GM23338 (cell line): ENCODE data around the gene TSPEAR. TPM values are rescaled to one million over a fixed set of nuclear protein-coding genes. Genes with fewer than 3 reads are reported as not detected.

ENCODE experiments used
- ATAC-seq: fragments of 200-7000 bp; cut with Tn5 transposase; 3 replicates; pipeline ENCODE4 v1.9.1; 2020
- DNase-seq: peaks from one replicate; pipeline ENCODE4 v3.0.0-alpha.2; 2015; ENCODE audit warnings: low spot score
- H2AFZ ChIP-seq: fragments of 200-600 bp; sonication (generic); 2 replicates; pipeline ENCODE4 v1.8.0; 2016; ENCODE audit warnings: antibody characterized with exemption, mild to moderate bottlenecking, moderate library complexity
- H3F3A ChIP-seq: fragments of 200-600 bp; sonication (generic); replicated peaks from 2 replicates; pipeline ENCODE4 v1.8.0; 2017; ENCODE audit warnings: antibody characterized with exemption, mixed run types, low read depth
- H3K27ac ChIP-seq: fragments of 200-600 bp; sonication (generic); 2 replicates; pipeline ENCODE4 v1.6.1; 2016; ENCODE audit warnings: low read depth
- H3K27me3 ChIP-seq: fragments of 200-600 bp; sonication (generic); 2 replicates; pipeline ENCODE4 v1.8.0; 2016; ENCODE audit warnings: mild to moderate bottlenecking, mixed run types, moderate library complexity; ENCODE audit not compliant: insufficient read depth
- H3K36me3 ChIP-seq: fragments of 200-600 bp; sonication (generic); 2 replicates; pipeline ENCODE4 v1.8.0; 2016; ENCODE audit warnings: mild to moderate bottlenecking; ENCODE audit not compliant: insufficient read depth
- H3K4me1 ChIP-seq: fragments of 200-600 bp; sonication (generic); 2 replicates; pipeline ENCODE4 v1.8.0; 2016; ENCODE audit warnings: mild to moderate bottlenecking, moderate library complexity; ENCODE audit not compliant: insufficient read depth
- H3K4me2 ChIP-seq: fragments of 200-600 bp; sonication (generic); 2 replicates; pipeline ENCODE4 v1.7.1; 2017; ENCODE audit warnings: mixed run types
- H3K4me3 ChIP-seq: fragments of 200-600 bp; sonication (generic); 2 replicates; pipeline ENCODE4 v1.6.1; 2016; ENCODE audit warnings: mixed run types
- H3K79me2 ChIP-seq: fragments of 200-600 bp; sonication (generic); replicated peaks from 2 replicates; pipeline ENCODE4 v1.8.0; 2017; ENCODE audit warnings: mild to moderate bottlenecking; ENCODE audit not compliant: insufficient read depth
- H3K9me2 ChIP-seq: fragments of 200-600 bp; sonication (generic); 2 replicates; pipeline ENCODE4 v1.8.0; 2017; ENCODE audit not compliant: insufficient read depth
- H4K20me1 ChIP-seq: fragments of 200-600 bp; sonication (generic); replicated peaks from 2 replicates; pipeline ENCODE4 v1.8.0; 2017; ENCODE audit warnings: mild to moderate bottlenecking; ENCODE audit not compliant: insufficient read depth
- H3K27ac Mint-ChIP-seq: 2 replicates; pipeline ENCODE4 v1.8.0; 2020; ENCODE audit warnings: inconsistent platforms, mild to moderate bottlenecking, moderate library complexity, mixed read lengths
- H3K27me3 Mint-ChIP-seq: 3 replicates; pipeline ENCODE4 v1.8.0; 2022; ENCODE audit warnings: low read depth, mild to moderate bottlenecking, moderate library complexity, mixed read lengths, inconsistent platforms; ENCODE audit not compliant: insufficient read depth, poor library complexity
- H3K36me3 Mint-ChIP-seq: 3 replicates; pipeline ENCODE4 v1.8.0; 2021; ENCODE audit warnings: low read depth, mild to moderate bottlenecking, inconsistent platforms, moderate library complexity, mixed read lengths
- H3K4me1 Mint-ChIP-seq: 3 replicates; pipeline ENCODE4 v1.8.0; 2020; ENCODE audit warnings: mild to moderate bottlenecking, inconsistent platforms, mixed read lengths
- H3K4me3 Mint-ChIP-seq: 3 replicates; pipeline ENCODE4 v1.8.0; 2021; ENCODE audit warnings: moderate library complexity, mild to moderate bottlenecking, inconsistent platforms, mixed read lengths
- H3K9me3 Mint-ChIP-seq: 3 replicates; pipeline ENCODE4 v1.8.0; 2020; ENCODE audit warnings: moderate library complexity, mild to moderate bottlenecking, inconsistent platforms, mixed read lengths
- ETS1 ChIP-seq: IDR thresholded peaks from 2 replicates; pipeline ENCODE4 v1.6.1; 2016; ENCODE audit warnings: antibody characterized with exemption
- EZH2 ChIP-seq: fragments of 200-600 bp; sonication (generic); IDR thresholded peaks from one replicate; pipeline ENCODE4 v1.8.0; 2017; ENCODE audit warnings: antibody characterized with exemption, mild to moderate bottlenecking, low read depth; ENCODE audit not compliant: unreplicated experiment
- EZH2phosphoT487 ChIP-seq: fragments of 200-600 bp; sonication (generic); IDR thresholded peaks from one replicate; pipeline ENCODE4 v1.8.1; 2018; ENCODE audit warnings: antibody characterized with exemption; ENCODE audit not compliant: unreplicated experiment
- NANOG ChIP-seq: IDR thresholded peaks from 2 replicates; pipeline ENCODE4 v1.6.1; 2016; ENCODE audit warnings: antibody characterized with exemption, borderline replicate concordance
- REST ChIP-seq: IDR thresholded peaks from one replicate; pipeline ENCODE4 v1.6.1; 2018; ENCODE audit warnings: antibody characterized with exemption; ENCODE audit not compliant: unreplicated experiment
- STAT1 ChIP-seq: IDR thresholded peaks from one replicate; pipeline ENCODE4 v1.6.1; 2016; ENCODE audit warnings: antibody characterized with exemption; ENCODE audit not compliant: unreplicated experiment
- ZNF114 ChIP-seq: fragments of 250-450 bp; sonication (Bioruptor Pico); IDR thresholded peaks from 2 replicates; pipeline ENCODE4 v1.5.0; 2020; ENCODE audit warnings: mild to moderate bottlenecking, moderate library complexity
- ZNF462 ChIP-seq: fragments of 250-450 bp; sonication (Bioruptor Pico); IDR thresholded peaks from 2 replicates; pipeline ENCODE4 v1.5.0; 2020; ENCODE audit warnings: mild to moderate bottlenecking, moderate library complexity
- polyA plus RNA-seq: library from polyadenylated mRNA; unstranded; fragments of >200 nt; fragmentation: Nextera tagmentation; extraction: Ambion mirVana; gene quantifications from 2 replicates; pipeline ENCODE4 v1.2.1, GENCODE V29; 2016
- total RNA-seq: library from RNA; depleted of rRNA; stranded (reverse); fragments of >200 nt; shearing (Covaris generic); gene quantifications from 2 replicates; pipeline ENCODE4 v1.2.3, GENCODE V29; 2014

Gene TSPEAR
- total and polyA plus RNA-seq, 2 experiments from 2014 or later = 0.35 to 0.92 TPM

GRCh38 chr21:44589586-44590305 lies 121.6 kb downstream of the TSPEAR start:
- Histone ChIP-seq H3K36me3 (no peaks in the 10 kb centered on the region), H3K79me2 (no peaks in the 10 kb centered on the region), H3K4me1 (peaks cover 13% of the 10 kb centered on the region), H3K4me2 (no peak overlapping the region), H2AFZ (no peak overlapping the region), H3K4me3 (no peak overlapping the region), H3F3A (0 out of 2 replicates have a peak, but pooled peaks cover 4% of the 10 kb centered on the region), H3K27me3 (no peaks in the 10 kb centered on the region), H4K20me1 (no peaks in the 10 kb centered on the region), H3K9me2 (no peaks in the 10 kb centered on the region), H3K27ac (no peak overlapping the region)
- H3K9me3 Mint-ChIP-seq = no peaks in the 10 kb centered on the region; the same call in 2 of the 3 replicates
- peaks cover 7% of the 10 kb centered on the region for H3K27me3 Mint-ChIP-seq
- H3K36me3 Mint-ChIP-seq = no peaks in the 10 kb centered on the region; the same call in 2 of the 3 replicates
- TF ChIP-seq ETS1 (no peak), REST (no peak), EZH2phosphoT487 (no peak), NANOG (no peak), ZNF462 (no peak), ZNF114 (CRISPR knock-in tag) (no peak), STAT1 (no peak), EZH2 (no peak)
- H3K4me1 Mint-ChIP-seq = peaks cover 14% of the 10 kb centered on the region
- no peak overlapping the region for H3K4me3 Mint-ChIP-seq
- no peak overlapping the region for H3K27ac Mint-ChIP-seq
- DNase-seq (no peak), ATAC-seq (no peak)
